ENCODE data around the gene ZNF620.

GRCh38 chr3:40465456-40465855 is 40.4 kb upstream of the ZNF620 start:
- no peak for TF ChIP-seq CTCF (conservative IDR thresholded peaks at IDR 0.05)
- TF ChIP-seq EZH2 (IDR thresholded peaks at IDR 0.05; ENCODE audit: low read depth): no peak

Data from PC-9 (cell line).